Hepatic stellate cell (primary cell): ENCODE measurements around the gene PIGL.

Source experiments
- DNase-seq: peaks from one replicate; pipeline ENCODE4 v3.0.0; 2011; ENCODE audit warnings: low spot score

The PIGL gene

GRCh38 chr17:16353317-16354174 is 136.5 kb downstream of the PIGL start, which contains the start of gene CENPV:
Gene CENPV, minus strand, starts transcription at chr17:16353469. Its CDS starts 33 bp downstream, at chr17:16353436.
- DNase-seq = peak; percentile 64

- DNase-seq = no peak
These were observed 137.6 kb downstream of the PIGL start for GRCh38 chr17:16354585-16354984.

GRCh38 chr17:16358394-16358793 is 141.4 kb downstream of the PIGL start:
- DNase-seq = no peak

- no peak for DNase-seq
These were observed 144.9 kb downstream of the PIGL start for GRCh38 chr17:16361874-16362273.

GRCh38 chr17:16363749-16364536 is 146.9 kb downstream of the PIGL start:
- DNase-seq = no peak

- no peak for DNase-seq
These were observed 147.6 kb downstream of the PIGL start for GRCh38 chr17:16364625-16365024.

GRCh38 chr17:16371742-16372141 is 154.7 kb downstream of the PIGL start:
- DNase-seq = peak; percentile 67

- peak; percentile 63 for DNase-seq
These were observed 157.3 kb downstream of the PIGL start for GRCh38 chr17:16374146-16374938.
